ENCODE measurements around the gene SPP2. TPM values are rescaled to one million over a fixed set of nuclear protein-coding genes. Genes with fewer than 3 reads are reported as not detected.

SPP2 gene
- total RNA-seq, 2 donors from 2014 or later = not detected

DNA sequence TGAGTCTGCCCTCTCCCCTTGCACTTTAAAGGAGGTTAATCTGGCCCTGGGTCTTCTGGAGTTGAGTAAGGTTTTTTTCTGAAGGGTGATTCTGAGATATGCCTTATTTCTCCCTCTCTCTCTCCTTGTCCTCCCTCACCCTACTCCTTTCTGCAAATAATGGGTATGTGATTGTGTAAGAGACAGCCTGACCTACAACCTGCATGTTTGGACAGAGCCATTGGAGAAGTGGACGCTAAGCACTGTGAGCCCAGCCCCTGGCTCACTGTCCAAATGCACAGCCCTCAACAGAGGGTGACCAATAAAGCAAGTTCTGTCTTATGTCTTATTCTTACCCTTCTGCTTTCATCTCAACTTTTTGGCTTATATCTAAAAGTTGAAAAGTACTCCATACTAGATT, 71.5 kb downstream of the SPP2 start:
- no peak for DNase-seq (ENCODE audit: low spot score)
- TF ChIP-seq, protein P1, sequence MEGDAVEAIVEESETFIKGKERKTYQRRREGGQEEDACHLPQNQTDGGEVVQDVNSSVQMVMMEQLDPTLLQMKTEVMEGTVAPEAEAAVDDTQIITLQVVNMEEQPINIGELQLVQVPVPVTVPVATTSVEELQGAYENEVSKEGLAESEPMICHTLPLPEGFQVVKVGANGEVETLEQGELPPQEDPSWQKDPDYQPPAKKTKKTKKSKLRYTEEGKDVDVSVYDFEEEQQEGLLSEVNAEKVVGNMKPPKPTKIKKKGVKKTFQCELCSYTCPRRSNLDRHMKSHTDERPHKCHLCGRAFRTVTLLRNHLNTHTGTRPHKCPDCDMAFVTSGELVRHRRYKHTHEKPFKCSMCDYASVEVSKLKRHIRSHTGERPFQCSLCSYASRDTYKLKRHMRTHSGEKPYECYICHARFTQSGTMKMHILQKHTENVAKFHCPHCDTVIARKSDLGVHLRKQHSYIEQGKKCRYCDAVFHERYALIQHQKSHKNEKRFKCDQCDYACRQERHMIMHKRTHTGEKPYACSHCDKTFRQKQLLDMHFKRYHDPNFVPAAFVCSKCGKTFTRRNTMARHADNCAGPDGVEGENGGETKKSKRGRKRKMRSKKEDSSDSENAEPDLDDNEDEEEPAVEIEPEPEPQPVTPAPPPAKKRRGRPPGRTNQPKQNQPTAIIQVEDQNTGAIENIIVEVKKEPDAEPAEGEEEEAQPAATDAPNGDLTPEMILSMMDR (IDR thresholded peaks at IDR 0.05) = no peak
- Histone ChIP-seq H3K4me3 (no peak overlapping the region), H3K27me3 (no peaks in the 10 kb centered on the region), H3K9me3 (no peaks in the 10 kb centered on the region), H3K27ac (no peak overlapping the region), H3K4me1 (no peaks in the 10 kb centered on the region), H3K36me3 (no peaks in the 10 kb centered on the region)

DNA sequence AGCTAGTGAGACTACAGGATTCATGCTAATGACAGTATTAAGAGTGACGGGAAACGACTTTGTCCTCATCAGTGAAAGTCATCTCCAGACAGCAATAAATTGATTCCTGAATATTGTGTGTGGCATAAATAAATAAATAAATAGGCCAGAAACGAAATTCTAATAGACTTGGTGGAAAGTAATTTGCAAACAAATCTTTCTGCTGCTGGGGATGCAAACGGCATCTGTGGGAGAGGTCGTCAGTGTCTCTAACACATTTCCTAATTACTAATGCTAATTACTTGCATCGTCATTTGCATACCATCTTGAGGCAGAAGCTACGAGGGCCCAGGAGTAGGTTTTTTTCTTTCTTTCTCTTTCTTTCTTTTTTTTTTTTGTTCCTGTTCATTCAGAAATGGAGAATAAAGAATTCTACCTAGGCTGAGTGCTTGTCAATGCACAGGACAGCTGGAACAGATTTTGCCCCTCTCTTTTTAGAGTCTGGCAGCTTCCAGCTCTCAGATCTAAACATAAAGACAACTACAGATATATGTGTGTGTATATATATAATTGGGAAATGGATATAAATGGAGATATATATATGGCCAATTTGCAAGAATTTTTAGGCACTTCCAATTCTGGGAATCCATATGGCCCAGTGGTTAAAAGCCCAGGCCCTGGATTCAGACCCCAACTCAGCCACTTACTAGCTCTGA, 75.1 kb downstream of the SPP2 start:
- H3K27me3 ChIP-seq = no peaks in the 10 kb centered on the region
- H3K9me3 ChIP-seq = no peaks in the 10 kb centered on the region
- TF ChIP-seq, protein P1 (IDR thresholded peaks at IDR 0.05) = no peak
- no peaks in the 10 kb centered on the region for H3K4me1 ChIP-seq
- H3K4me3 ChIP-seq = no peak overlapping the region
- DNase-seq (ENCODE audit: low spot score) = no peak
- no peaks in the 10 kb centered on the region for H3K36me3 ChIP-seq
- H3K27ac ChIP-seq = no peak overlapping the region

DNA sequence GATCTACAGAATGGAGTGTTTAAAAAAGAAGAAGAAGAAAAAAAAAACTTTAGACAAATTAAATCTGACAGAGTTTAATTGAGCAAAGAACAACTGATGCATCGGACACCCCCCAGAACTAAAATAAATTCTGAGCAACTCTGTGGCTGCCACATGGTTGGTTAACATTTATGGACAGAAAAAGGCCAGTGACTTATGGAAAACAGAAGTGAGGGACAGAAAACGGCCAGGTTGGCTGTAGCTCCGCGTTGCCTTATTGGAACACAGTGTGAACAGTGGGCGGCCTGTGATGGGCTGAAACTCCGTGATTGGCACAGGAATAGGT, 75.6 kb downstream of the SPP2 start:
- H3K9me3 ChIP-seq = no peaks in the 10 kb centered on the region
- no peak overlapping the region for H3K4me3 ChIP-seq
- H3K36me3 ChIP-seq = no peaks in the 10 kb centered on the region
- TF ChIP-seq, protein P1 (IDR thresholded peaks at IDR 0.05) = no peak
- H3K27me3 ChIP-seq = no peaks in the 10 kb centered on the region
- H3K4me1 ChIP-seq = no peaks in the 10 kb centered on the region
- DNase-seq (ENCODE audit: low spot score) = no peak
- no peak overlapping the region for H3K27ac ChIP-seq

Other genes with a start within 250 kb of the SPP2 start
- gene HJURP, start 196.2 kb upstream of the SPP2 start, total RNA-seq = under 1 TPM; 0.16 to 0.37 TPM
- gene TRPM8, start 133.3 kb upstream of the SPP2 start, total RNA-seq = not detected

Measured in right atrium auricular region (tissue), 2 donors.